Measurements from ENCODE around the gene LPXN. TPM values are rescaled to one million over a fixed set of nuclear protein-coding genes. Genes with fewer than 3 reads are reported as not detected.

LPXN gene
- total and polyA plus RNA-seq, 10 of the 15 experiments (the other 5 are each of a cell fraction or from before 2014, with no cell fraction given), result 131 to 349 (median 201) TPM

DNA sequence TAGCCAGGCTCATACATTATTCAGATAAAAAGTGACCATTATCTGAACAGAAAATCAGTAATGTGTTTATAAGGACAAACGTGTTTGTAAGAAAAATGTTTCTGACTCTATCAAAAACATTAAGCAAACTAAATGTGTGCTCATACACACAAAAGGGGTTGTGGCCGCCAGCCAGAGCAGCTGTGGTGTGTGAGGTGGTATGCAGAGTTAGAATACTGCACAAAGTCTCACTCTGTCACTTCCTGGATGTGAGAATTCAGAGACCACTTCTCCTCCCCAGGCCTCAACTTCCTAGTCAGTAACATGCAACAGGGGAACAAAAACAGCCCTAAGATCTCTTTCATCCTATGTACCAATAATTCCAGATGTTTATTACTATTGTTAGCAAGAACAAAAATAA is 77.2 kb downstream of the LPXN start (continued):
- TF ChIP-seq ZNF384 (IDR thresholded peaks at IDR 0.05; ENCODE audit: borderline replicate concordance, low read depth, low read length) (no peak), IKZF2 (IDR thresholded peaks at IDR 0.05) (no peak)

DNA sequence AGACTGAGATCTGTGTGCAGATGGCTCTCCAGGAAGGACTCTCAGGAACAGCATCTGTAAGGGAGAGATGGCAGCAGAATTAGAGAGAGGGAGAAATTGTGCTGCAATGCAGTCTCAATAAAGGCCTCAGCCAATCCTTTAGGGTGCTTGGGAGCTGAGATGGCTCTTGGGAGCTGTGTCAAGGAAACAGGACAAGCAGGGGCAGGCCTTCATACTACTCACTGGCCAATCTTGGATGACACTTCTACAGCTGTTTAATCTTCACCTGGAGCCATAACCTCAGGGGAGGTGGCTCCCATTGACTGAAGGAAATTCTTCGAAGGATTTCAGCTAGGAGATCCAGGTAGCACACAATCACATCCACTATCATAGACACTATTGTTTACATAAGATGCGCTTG is 77.7 kb downstream of the LPXN start:
- no peak overlapping the region for H3K27ac ChIP-seq (ENCODE audit: control insufficient read depth, insufficient read depth)
- peaks cover 9% of the 10 kb centered on the region; the same call in 1 of the 2 replicates for H3K4me1 ChIP-seq (ENCODE audit: control insufficient read depth, insufficient read depth, low read length)
- H3K4me2 ChIP-seq (ENCODE audit: control insufficient read depth, insufficient read depth), result no peak overlapping the region
- ATAC-seq, result no peak
- 0 out of 4 replicates have a peak, but pooled peaks cover 0 to 3% of the 10 kb centered on the region in 2 experiments for H3K36me3 ChIP-seq (ENCODE audit: control insufficient read depth in 2 of 2, insufficient read depth in 2 of 2, low read length in 1 of 2)
- no peaks in the 10 kb centered on the region for H3K9me3 ChIP-seq (replicated peaks; ENCODE audit: control insufficient read depth, insufficient read depth, low read length)
- no peak for DNase-seq (ENCODE audit: low read depth, low spot score)
- CTCF ChIA-PET, result interaction anchor here (1.3 kb wide), 1 partner anchor 14 kb away, joined by 5 read pairs; no protein-coding TSS in a partner anchor
- no peak overlapping the region for H2AFZ ChIP-seq (ENCODE audit: control insufficient read depth, low read depth, low read length)
- in situ Hi-C loops (cut with MboI) (no loop called here), intact Hi-C loops (cut with micrococcal nuclease; ENCODE audit: unreplicated experiment) (no loop called here)
- TF ChIP-seq, protein P1, sequence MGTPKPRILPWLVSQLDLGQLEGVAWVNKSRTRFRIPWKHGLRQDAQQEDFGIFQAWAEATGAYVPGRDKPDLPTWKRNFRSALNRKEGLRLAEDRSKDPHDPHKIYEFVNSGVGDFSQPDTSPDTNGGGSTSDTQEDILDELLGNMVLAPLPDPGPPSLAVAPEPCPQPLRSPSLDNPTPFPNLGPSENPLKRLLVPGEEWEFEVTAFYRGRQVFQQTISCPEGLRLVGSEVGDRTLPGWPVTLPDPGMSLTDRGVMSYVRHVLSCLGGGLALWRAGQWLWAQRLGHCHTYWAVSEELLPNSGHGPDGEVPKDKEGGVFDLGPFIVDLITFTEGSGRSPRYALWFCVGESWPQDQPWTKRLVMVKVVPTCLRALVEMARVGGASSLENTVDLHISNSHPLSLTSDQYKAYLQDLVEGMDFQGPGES (IDR thresholded peaks at IDR 0.05), result no peak
- TF ChIP-seq HDAC6 (IDR thresholded peaks at IDR 0.05; ENCODE audit: unreplicated experiment) (no peak), POLR2AphosphoS5 (IDR thresholded peaks at IDR 0.05; ENCODE audit: low read length) (no peak), ZNF274 (IDR thresholded peaks at IDR 0.05; ENCODE audit: insufficient read depth, insufficient read length) (no peak), SUPT20H (IDR thresholded peaks at IDR 0.05; ENCODE audit: borderline replicate concordance, control insufficient read depth, low read depth, low read length) (no peak), ZNF217 (IDR thresholded peaks at IDR 0.05) (no peak), SPI1 (IDR thresholded peaks at IDR 0.05; ENCODE audit: borderline replicate concordance, insufficient read depth, low read depth, low read length) (no peak), RB1 (IDR thresholded peaks at IDR 0.05; ENCODE audit: borderline replicate concordance) (no peak), FOXM1 (IDR thresholded peaks at IDR 0.05; ENCODE audit: low read depth, low read length) (no peak), KLF5 (IDR thresholded peaks at IDR 0.05; ENCODE audit: partially characterized antibody) (no peak), PAX8 (IDR thresholded peaks at IDR 0.05) (no peak), RFX5 (IDR thresholded peaks at IDR 0.05; ENCODE audit: low read depth, low read length) (no peak)
- TF ChIP-seq, protein P2, sequence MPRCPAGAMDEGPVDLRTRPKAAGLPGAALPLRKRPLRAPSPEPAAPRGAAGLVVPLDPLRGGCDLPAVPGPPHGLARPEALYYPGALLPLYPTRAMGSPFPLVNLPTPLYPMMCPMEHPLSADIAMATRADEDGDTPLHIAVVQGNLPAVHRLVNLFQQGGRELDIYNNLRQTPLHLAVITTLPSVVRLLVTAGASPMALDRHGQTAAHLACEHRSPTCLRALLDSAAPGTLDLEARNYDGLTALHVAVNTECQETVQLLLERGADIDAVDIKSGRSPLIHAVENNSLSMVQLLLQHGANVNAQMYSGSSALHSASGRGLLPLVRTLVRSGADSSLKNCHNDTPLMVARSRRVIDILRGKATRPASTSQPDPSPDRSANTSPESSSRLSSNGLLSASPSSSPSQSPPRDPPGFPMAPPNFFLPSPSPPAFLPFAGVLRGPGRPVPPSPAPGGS (IDR thresholded peaks at IDR 0.05; ENCODE audit: borderline replicate concordance, insufficient read depth, low read depth, low read length, poor library complexity, severe bottlenecking), result no peak
- TF ChIP-seq, protein P3, sequence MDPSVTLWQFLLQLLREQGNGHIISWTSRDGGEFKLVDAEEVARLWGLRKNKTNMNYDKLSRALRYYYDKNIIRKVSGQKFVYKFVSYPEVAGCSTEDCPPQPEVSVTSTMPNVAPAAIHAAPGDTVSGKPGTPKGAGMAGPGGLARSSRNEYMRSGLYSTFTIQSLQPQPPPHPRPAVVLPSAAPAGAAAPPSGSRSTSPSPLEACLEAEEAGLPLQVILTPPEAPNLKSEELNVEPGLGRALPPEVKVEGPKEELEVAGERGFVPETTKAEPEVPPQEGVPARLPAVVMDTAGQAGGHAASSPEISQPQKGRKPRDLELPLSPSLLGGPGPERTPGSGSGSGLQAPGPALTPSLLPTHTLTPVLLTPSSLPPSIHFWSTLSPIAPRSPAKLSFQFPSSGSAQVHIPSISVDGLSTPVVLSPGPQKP (IDR thresholded peaks at IDR 0.05; ENCODE audit: low read depth, low read length), result no peak
- H3K27me3 ChIP-seq (replicated peaks in 1 of 2; ENCODE audit: control insufficient read depth in 2 of 2, insufficient read depth in 2 of 2, low read length in 1 of 2), result no peaks in the 10 kb centered on the region
- 100% methylated on average over 2 of the region's 2 CpGs for WGBS (ENCODE audit: insufficient coverage, insufficient replicate concordance, low lambda C conversion rate, missing lambda C conversion rate)
- FAIRE-seq, result no peak
- no TSS peak for BruUV-seq (replicated peaks)
- no peak overlapping the region for H3K4me3 ChIP-seq
- RAD21 ChIA-PET (ENCODE audit: unreplicated experiment), result interaction anchor here (4.5 kb wide), 1 partner anchor 15 kb away, joined by 25 read pairs; no protein-coding TSS in a partner anchor
- no peak overlapping the region for H3K9ac ChIP-seq (ENCODE audit: control insufficient read depth, insufficient read depth, low read length)
- no peaks in the 10 kb centered on the region for H4K20me1 ChIP-seq (ENCODE audit: control insufficient read depth, insufficient read depth)
- POLR2A ChIA-PET, result no interaction called here
- SMC1A ChIA-PET (ENCODE audit: uncharacterized antibody, unreplicated experiment), result interaction anchor here (1.0 to 4.9 kb wide), 4 partner anchors 9 to 32 kb away, joined by 4 to 92 read pairs (median 12); partner anchors contain the start of gene OR5B21
- H3K79me2 ChIP-seq (ENCODE audit: control insufficient read depth, insufficient read depth, low read length), result no peaks in the 10 kb centered on the region

Measured in GM12878 (cell line).